ENCODE measurements around the gene ASCL5. TPM values are rescaled to one million over a fixed set of nuclear protein-coding genes. Genes with fewer than 3 reads are reported as not detected.

The ASCL5 gene
- total and polyA plus RNA-seq, 9 of the 15 experiments (the other 6 are each of a cell fraction or from before 2014, with no cell fraction given): 0.09 TPM; not detected in 8

- Histone ChIP-seq H3K9ac (ENCODE audit: insufficient read depth in 1 of 2, low read depth in 2 of 2, low read length in 2 of 2) (no peak overlapping the region), H2AFZ (ENCODE audit: low read depth, low read length) (no peak overlapping the region), H3K9me1 (ENCODE audit: control insufficient read depth, insufficient read depth, low read length) (no peaks in the 10 kb centered on the region), H3K27ac (ENCODE audit: extremely low read depth, low read depth, low read length) (no peak overlapping the region), H3K4me3 (no peak overlapping the region), H3K27me3 (ENCODE audit: control insufficient read depth in 2 of 2, insufficient read depth in 2 of 2, low read length in 2 of 2) (peaks cover 60 to 76% of the 10 kb centered on the region in 2 experiments), H3K9me3 (replicated peaks; ENCODE audit: control insufficient read depth, insufficient read depth, low read depth, low read length) (no peaks in the 10 kb centered on the region), H3K79me2 (ENCODE audit: control insufficient read depth, insufficient read depth, low read length) (no peaks in the 10 kb centered on the region), H3K36me3 (ENCODE audit: control insufficient read depth, insufficient read depth, low read length) (no peaks in the 10 kb centered on the region), H3K4me1 (replicated peaks in 1 of 2; ENCODE audit: control insufficient read depth in 2 of 2, insufficient read depth in 2 of 2, low read length in 2 of 2) (no peaks in the 10 kb centered on the region), H3K4me2 (ENCODE audit: insufficient read depth, low read length) (no peak overlapping the region), H4K20me1 (replicated peaks; ENCODE audit: control insufficient read depth, insufficient read depth, low read length) (peaks cover 9% of the 10 kb centered on the region)
- POLR2A ChIA-PET: no interaction called here
- in situ Hi-C loops (cut with MboI) (no loop called here), intact Hi-C loops (cut with micrococcal nuclease) (no loop called here)
- WGBS (ENCODE audit: insufficient coverage, low coverage, missing lambda C conversion rate): 0% methylated on average over 1 of the region's 1 CpG
- FAIRE-seq (no peak), DNase-seq (ENCODE audit: extremely low read depth in 1 of 4, low spot score in 3 of 4) (no peak), ATAC-seq (no peak)
- CTCF ChIA-PET (ENCODE audit: low intra/inter-chr PET ratio): no interaction called here
- BruUV-seq (replicated peaks): no TSS peak
- no peak for TF ChIP-seq LEF1 (IDR thresholded peaks at IDR 0.05)
- no peak for TF ChIP-seq ZFP1 (CRISPR knock-in tag; IDR thresholded peaks at IDR 0.05)
- TF ChIP-seq FOXM1 (IDR thresholded peaks at IDR 0.05; ENCODE audit: low read depth): no peak
- no peak for TF ChIP-seq FOXM1 (CRISPR knock-in tag; IDR thresholded peaks at IDR 0.05; ENCODE audit: low read depth)
- TF ChIP-seq SRSF3 (IDR thresholded peaks at IDR 0.05; ENCODE audit: insufficient read depth, low read length): no peak
- no peak for TF ChIP-seq USF2 (CRISPR knock-in tag; IDR thresholded peaks at IDR 0.05)
- no peak for TF ChIP-seq PHF20 (IDR thresholded peaks at IDR 0.05; ENCODE audit: partially characterized antibody)
- no peak for TF ChIP-seq NR3C1 (CRISPR knock-in tag; IDR thresholded peaks at IDR 0.05)
- TF ChIP-seq MLX (CRISPR knock-in tag; conservative IDR thresholded peaks at IDR 0.05): no peak
- no peak for TF ChIP-seq SUPT5H (IDR thresholded peaks at IDR 0.05)
- TF ChIP-seq CHD7 (IDR thresholded peaks at IDR 0.05; ENCODE audit: low read depth, low read length): no peak
Measured at GRCh38 chr1:201104141-201104540, 22.8 kb downstream of the ASCL5 start.

All from K562 (cell line).